WI38 (cell line): Measurements from ENCODE around the gene ZNF410.
"Not testable (repeated sequence)": the region's sequence is repeated elsewhere in the genome, so short reads cannot be mapped to it uniquely, and the experiment has no call there.

ENCODE experiments used
- H3K4me3 ChIP-seq: 2 replicates; pipeline ENCODE4 v1.5.1; 2011; ENCODE audit warnings: low read depth, mild to moderate bottlenecking, control low read depth, low read length
- CTCF ChIP-seq: IDR thresholded peaks from 2 replicates; pipeline ENCODE4 v1.5.1; 2012; ENCODE audit warnings: low read depth, mild to moderate bottlenecking, control low read depth, low read length

ZNF410 gene

GRCh38 chr14:73909681-73910080 is 23.0 kb downstream of the ZNF410 start:
- no peak for TF ChIP-seq CTCF
- H3K4me3 ChIP-seq = no peak overlapping the region

GRCh38 chr14:73913256-73913655 is 26.6 kb downstream of the ZNF410 start:
- no peak for TF ChIP-seq CTCF
- H3K4me3 ChIP-seq = no peak overlapping the region

GRCh38 chr14:73916324-73916723 is 29.7 kb downstream of the ZNF410 start:
- TF ChIP-seq CTCF = no peak
- H3K4me3 ChIP-seq = no peak overlapping the region

GRCh38 chr14:73919457-73919856 is 32.8 kb downstream of the ZNF410 start:
- H3K4me3 ChIP-seq = not testable (repeated sequence)

- no peak for TF ChIP-seq CTCF
- no peak overlapping the region for H3K4me3 ChIP-seq
Measured at GRCh38 chr14:73924337-73924736, 37.7 kb downstream of the ZNF410 start.

GRCh38 chr14:73935666-73936065 is 49.0 kb downstream of the ZNF410 start:
- H3K4me3 ChIP-seq = no peak overlapping the region
- no peak for TF ChIP-seq CTCF

GRCh38 chr14:73936548-73936947 is 49.9 kb downstream of the ZNF410 start:
- no peak for TF ChIP-seq CTCF
- no peak overlapping the region for H3K4me3 ChIP-seq

- H3K4me3 ChIP-seq = no peak overlapping the region
- no peak for TF ChIP-seq CTCF
Measured at GRCh38 chr14:73937012-73937411, 50.4 kb downstream of the ZNF410 start.
